Endodermal cell (in vitro differentiated cells): ENCODE measurements around the gene DGCR2. TPM values are rescaled to one million over a fixed set of nuclear protein-coding genes. Genes with fewer than 3 reads are reported as not detected.

ENCODE experiments used
- DNase-seq: peaks from one replicate; pipeline ENCODE4 v3.0.0-alpha.2; 2017
- H3K27ac ChIP-seq: 2 replicates; pipeline ENCODE4 v1.5.1; 2013; ENCODE audit warnings: mild to moderate bottlenecking, low read depth, low read length, moderate library complexity
- H3K27me3 ChIP-seq: 2 replicates; pipeline ENCODE4 v1.6.1; 2013; ENCODE audit warnings: mild to moderate bottlenecking, low read length, moderate library complexity; ENCODE audit not compliant: insufficient read depth, control insufficient read depth, poor library complexity, severe bottlenecking
- H3K36me3 ChIP-seq: 2 replicates; pipeline ENCODE4 v1.7.0; 2013; ENCODE audit warnings: mild to moderate bottlenecking, low read length, moderate library complexity; ENCODE audit not compliant: control insufficient read depth, insufficient read depth
- H3K4me1 ChIP-seq: one replicate; pipeline ENCODE4 v1.7.0; 2013; ENCODE audit warnings: low read length; ENCODE audit not compliant: control insufficient read depth, insufficient read depth
- H3K4me3 ChIP-seq: 2 replicates; pipeline ENCODE4 v1.5.1; 2013; ENCODE audit warnings: mild to moderate bottlenecking, low read length, moderate library complexity
- H3K9ac ChIP-seq: 2 replicates; pipeline ENCODE4 v1.6.1; 2013; ENCODE audit warnings: mild to moderate bottlenecking, low read length, moderate library complexity; ENCODE audit not compliant: poor library complexity, severe bottlenecking; ENCODE audit errors: extremely low read depth
- H3K9me3 ChIP-seq: 2 replicates; pipeline ENCODE4 v1.6.1; 2013; ENCODE audit warnings: mild to moderate bottlenecking, low read length, moderate library complexity; ENCODE audit not compliant: control insufficient read depth
- H3K27ac Mint-ChIP-seq: 2 replicates; pipeline ENCODE4 v1.8.0; 2020; ENCODE audit warnings: mixed read lengths
- H3K27me3 Mint-ChIP-seq: 2 replicates; pipeline ENCODE4 v1.8.0; 2021; ENCODE audit warnings: mild to moderate bottlenecking, mixed read lengths; ENCODE audit not compliant: insufficient read depth
- H3K36me3 Mint-ChIP-seq: 2 replicates; pipeline ENCODE4 v1.8.0; 2020; ENCODE audit warnings: low read depth, mixed read lengths
- H3K4me1 Mint-ChIP-seq: 2 replicates; pipeline ENCODE4 v1.8.0; 2020; ENCODE audit warnings: mixed read lengths
- H3K4me3 Mint-ChIP-seq: 2 replicates; pipeline ENCODE4 v1.8.0; 2020; ENCODE audit warnings: mild to moderate bottlenecking, moderate library complexity, mixed read lengths
- H3K9me3 Mint-ChIP-seq: 2 replicates; pipeline ENCODE4 v1.8.0; 2020; ENCODE audit warnings: mild to moderate bottlenecking, mixed read lengths
- CTCF ChIP-seq: fragments of 200-600 bp; sonication (generic); conservative IDR thresholded peaks from 2 replicates; pipeline ENCODE4 v1.5.0; 2021; ENCODE audit warnings: antibody characterized with exemption, mild to moderate bottlenecking
- WGBS, 2 experiments: methylation state at CpG; one replicate each; pipeline versions ENCODE4 v1.1.5 to v1.1.7; 2013; ENCODE audit warnings: missing lambda C conversion rate in 2 of 2, mixed read lengths in 1 of 2; ENCODE audit not compliant: insufficient coverage in 1 of 2, insufficient read length in 1 of 2; 5-methylcytosine and 5-hydroxymethylcytosine counted together
- total RNA-seq, 2 donors: library from RNA; stranded (reverse); fragmentation: NEBNext Ultra II Directional in 1 of 2; extraction: Animal tissue kit (Norgen Biotek cat#: 25700) in 1 of 2; gene quantifications; 2 replicates in 1 of 2; 3 replicates in 1 of 2; pipeline ENCODE4 v1.2.1, GENCODE V29; 2021

Gene DGCR2
- total RNA-seq, 2 donors from 2014 or later = 54.6 to 62.9 TPM

- peaks cover 3% of the 10 kb centered on the region for H3K4me1 Mint-ChIP-seq
- DNase-seq = peak; percentile 56
- H3K9me3 Mint-ChIP-seq = peaks cover 12% of the 10 kb centered on the region
- peak within 1 kb of the TSS; percentile 35 for H3K4me3 Mint-ChIP-seq
- no peak for TF ChIP-seq CTCF
- no peaks in the 10 kb centered on the region for H3K36me3 Mint-ChIP-seq
- WGBS, 2 experiments = 5 to 6% methylated on average over 5 to 59 of the region's 59 CpGs
- H3K27ac Mint-ChIP-seq = no peak within 1 kb of the TSS
- H3K27ac ChIP-seq = no peak within 1 kb of the TSS
- no peak within 1 kb of the TSS for H3K9ac ChIP-seq
- no peaks in the 10 kb centered on the region for H3K36me3 ChIP-seq
- peaks cover 8% of the 10 kb centered on the region for H3K9me3 ChIP-seq
- peaks cover 90% of the 10 kb centered on the region for H3K27me3 ChIP-seq
- no peaks in the 10 kb centered on the region for H3K4me1 ChIP-seq
- peaks cover 88% of the 10 kb centered on the region for H3K27me3 Mint-ChIP-seq
- H3K4me3 ChIP-seq = no peak within 1 kb of the TSS
Observed at GRCh38 chr22:19149991-19150390, 27.8 kb upstream of the DGCR2 start, which contains the start of gene GSC2. TSS of gene GSC2 (minus strand) at chr22:19150292. CDS start at chr22:19150283, 9 bp downstream.

- H3K4me1 ChIP-seq = no peaks in the 10 kb centered on the region
- 12 to 41% methylated on average over 27 to 92 of the region's 92 CpGs for WGBS, 2 experiments
Observed at GRCh38 chr22:19149047-19149883, 27.1 kb upstream of the DGCR2 start.

GRCh38 chr22:19148417-19149046, 26.3 kb upstream of the DGCR2 start:
- no peak overlapping the region for H3K4me3 Mint-ChIP-seq
- DNase-seq = no peak
- WGBS, 2 experiments = 76 to 77% methylated on average over 24 to 33 of the region's 33 CpGs

More at GRCh38 chr22:19149047-19149883, 27.1 kb upstream of the DGCR2 start:
- TF ChIP-seq CTCF = no peak
- Mint-ChIP-seq H3K4me1 (peaks cover 3% of the 10 kb centered on the region), H3K36me3 (no peaks in the 10 kb centered on the region), H3K27me3 (peaks cover 86% of the 10 kb centered on the region), H3K27ac (no peak overlapping the region), H3K4me3 (no peak overlapping the region), H3K9me3 (peaks cover 12% of the 10 kb centered on the region)
- H3K27me3 ChIP-seq = peaks cover 85% of the 10 kb centered on the region
- DNase-seq = peak; percentile 84
- peaks cover 8% of the 10 kb centered on the region for H3K9me3 ChIP-seq
- H3K36me3 ChIP-seq = no peaks in the 10 kb centered on the region
- H3K9ac ChIP-seq = no peak overlapping the region
- H3K4me3 ChIP-seq = no peak overlapping the region
- no peak overlapping the region for H3K27ac ChIP-seq

More at GRCh38 chr22:19148417-19149046, 26.3 kb upstream of the DGCR2 start:
- peaks cover 12% of the 10 kb centered on the region for H3K9me3 Mint-ChIP-seq
- peaks cover 8% of the 10 kb centered on the region for H3K4me1 Mint-ChIP-seq
- no peak overlapping the region for H3K4me3 ChIP-seq
- H3K9me3 ChIP-seq = peaks cover 8% of the 10 kb centered on the region
- no peak for TF ChIP-seq CTCF
- no peaks in the 10 kb centered on the region for H3K36me3 ChIP-seq
- H3K27me3 ChIP-seq = peaks cover 78% of the 10 kb centered on the region
- no peak overlapping the region for H3K9ac ChIP-seq
- no peak overlapping the region for H3K27ac ChIP-seq
- H3K36me3 Mint-ChIP-seq = no peaks in the 10 kb centered on the region
- H3K27ac Mint-ChIP-seq = no peak overlapping the region
- H3K27me3 Mint-ChIP-seq = peaks cover 79% of the 10 kb centered on the region
- no peaks in the 10 kb centered on the region for H3K4me1 ChIP-seq
